ENCODE results near the gene PCNX4. TPM values are rescaled to one million over a fixed set of nuclear protein-coding genes. Genes with fewer than 3 reads are reported as not detected.

PCNX4 gene
- total RNA-seq, 1 experiment from 2014 or later = 48.4 TPM

GRCh38 chr14:60154671-60155070 lies 62.9 kb downstream of the PCNX4 start:
- H3K9me3 ChIP-seq (ENCODE audit: control insufficient read depth in 1 of 2, insufficient read depth in 1 of 2, low read depth in 1 of 2, low read length in 2 of 2) = no peaks in the 10 kb centered on the region
- DNase-seq (ENCODE audit: low read depth, low spot score) = no peak
- H3K79me2 ChIP-seq (ENCODE audit: insufficient read depth, low read length) = 0 out of 2 replicates have a peak, but pooled peaks cover 4% of the 10 kb centered on the region
- H3K4me3 ChIP-seq (replicated peaks in 1 of 2; ENCODE audit: low read depth in 1 of 2, low read length in 2 of 2) = no peak overlapping the region
- no peak overlapping the region for H2AFZ ChIP-seq (ENCODE audit: low read depth, low read length, poor library complexity, severe bottlenecking)
- TF ChIP-seq POLR2A (IDR thresholded peaks at IDR 0.05; ENCODE audit: borderline replicate concordance, extremely low read depth, insufficient read depth, insufficient read length) (no peak), SRF (IDR thresholded peaks at IDR 0.05; ENCODE audit: low read depth) (no peak), TCF7L2 (IDR thresholded peaks at IDR 0.05; ENCODE audit: borderline replicate concordance, extremely low read depth, insufficient read depth, insufficient read length) (no peak), MAX (IDR thresholded peaks at IDR 0.05) (no peak), EGR1 (IDR thresholded peaks at IDR 0.05; ENCODE audit: low read depth) (no peak), FOSL1 (IDR thresholded peaks at IDR 0.05; ENCODE audit: low read depth) (no peak), POLR2AphosphoS5 (IDR thresholded peaks at IDR 0.05; ENCODE audit: low read depth, low read length) (no peak), SP1 (IDR thresholded peaks at IDR 0.05; ENCODE audit: low read depth) (no peak), YY1 (IDR thresholded peaks at IDR 0.05; ENCODE audit: extremely low read depth, insufficient replicate concordance, low read depth, low read length) (no peak), ELF1 (IDR thresholded peaks at IDR 0.05; ENCODE audit: borderline replicate concordance, low read depth) (no peak), EZH2phosphoT487 (IDR thresholded peaks at IDR 0.05; ENCODE audit: borderline replicate concordance) (no peak)
- TF ChIP-seq, protein P1, sequence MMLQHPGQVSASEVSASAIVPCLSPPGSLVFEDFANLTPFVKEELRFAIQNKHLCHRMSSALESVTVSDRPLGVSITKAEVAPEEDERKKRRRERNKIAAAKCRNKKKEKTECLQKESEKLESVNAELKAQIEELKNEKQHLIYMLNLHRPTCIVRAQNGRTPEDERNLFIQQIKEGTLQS (IDR thresholded peaks at IDR 0.05) = no peak
- TF ChIP-seq, protein P2, sequence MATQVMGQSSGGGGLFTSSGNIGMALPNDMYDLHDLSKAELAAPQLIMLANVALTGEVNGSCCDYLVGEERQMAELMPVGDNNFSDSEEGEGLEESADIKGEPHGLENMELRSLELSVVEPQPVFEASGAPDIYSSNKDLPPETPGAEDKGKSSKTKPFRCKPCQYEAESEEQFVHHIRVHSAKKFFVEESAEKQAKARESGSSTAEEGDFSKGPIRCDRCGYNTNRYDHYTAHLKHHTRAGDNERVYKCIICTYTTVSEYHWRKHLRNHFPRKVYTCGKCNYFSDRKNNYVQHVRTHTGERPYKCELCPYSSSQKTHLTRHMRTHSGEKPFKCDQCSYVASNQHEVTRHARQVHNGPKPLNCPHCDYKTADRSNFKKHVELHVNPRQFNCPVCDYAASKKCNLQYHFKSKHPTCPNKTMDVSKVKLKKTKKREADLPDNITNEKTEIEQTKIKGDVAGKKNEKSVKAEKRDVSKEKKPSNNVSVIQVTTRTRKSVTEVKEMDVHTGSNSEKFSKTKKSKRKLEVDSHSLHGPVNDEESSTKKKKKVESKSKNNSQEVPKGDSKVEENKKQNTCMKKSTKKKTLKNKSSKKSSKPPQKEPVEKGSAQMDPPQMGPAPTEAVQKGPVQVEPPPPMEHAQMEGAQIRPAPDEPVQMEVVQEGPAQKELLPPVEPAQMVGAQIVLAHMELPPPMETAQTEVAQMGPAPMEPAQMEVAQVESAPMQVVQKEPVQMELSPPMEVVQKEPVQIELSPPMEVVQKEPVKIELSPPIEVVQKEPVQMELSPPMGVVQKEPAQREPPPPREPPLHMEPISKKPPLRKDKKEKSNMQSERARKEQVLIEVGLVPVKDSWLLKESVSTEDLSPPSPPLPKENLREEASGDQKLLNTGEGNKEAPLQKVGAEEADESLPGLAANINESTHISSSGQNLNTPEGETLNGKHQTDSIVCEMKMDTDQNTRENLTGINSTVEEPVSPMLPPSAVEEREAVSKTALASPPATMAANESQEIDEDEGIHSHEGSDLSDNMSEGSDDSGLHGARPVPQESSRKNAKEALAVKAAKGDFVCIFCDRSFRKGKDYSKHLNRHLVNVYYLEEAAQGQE (IDR thresholded peaks at IDR 0.05; ENCODE audit: low read depth) = no peak
- TF ChIP-seq, protein P3, sequence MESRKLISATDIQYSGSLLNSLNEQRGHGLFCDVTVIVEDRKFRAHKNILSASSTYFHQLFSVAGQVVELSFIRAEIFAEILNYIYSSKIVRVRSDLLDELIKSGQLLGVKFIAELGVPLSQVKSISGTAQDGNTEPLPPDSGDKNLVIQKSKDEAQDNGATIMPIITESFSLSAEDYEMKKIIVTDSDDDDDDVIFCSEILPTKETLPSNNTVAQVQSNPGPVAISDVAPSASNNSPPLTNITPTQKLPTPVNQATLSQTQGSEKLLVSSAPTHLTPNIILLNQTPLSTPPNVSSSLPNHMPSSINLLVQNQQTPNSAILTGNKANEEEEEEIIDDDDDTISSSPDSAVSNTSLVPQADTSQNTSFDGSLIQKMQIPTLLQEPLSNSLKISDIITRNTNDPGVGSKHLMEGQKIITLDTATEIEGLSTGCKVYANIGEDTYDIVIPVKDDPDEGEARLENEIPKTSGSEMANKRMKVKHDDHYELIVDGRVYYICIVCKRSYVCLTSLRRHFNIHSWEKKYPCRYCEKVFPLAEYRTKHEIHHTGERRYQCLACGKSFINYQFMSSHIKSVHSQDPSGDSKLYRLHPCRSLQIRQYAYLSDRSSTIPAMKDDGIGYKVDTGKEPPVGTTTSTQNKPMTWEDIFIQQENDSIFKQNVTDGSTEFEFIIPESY (IDR thresholded peaks at IDR 0.05; ENCODE audit: extremely low read depth, insufficient replicate concordance, low read length) = no peak
- TF ChIP-seq, protein P4, sequence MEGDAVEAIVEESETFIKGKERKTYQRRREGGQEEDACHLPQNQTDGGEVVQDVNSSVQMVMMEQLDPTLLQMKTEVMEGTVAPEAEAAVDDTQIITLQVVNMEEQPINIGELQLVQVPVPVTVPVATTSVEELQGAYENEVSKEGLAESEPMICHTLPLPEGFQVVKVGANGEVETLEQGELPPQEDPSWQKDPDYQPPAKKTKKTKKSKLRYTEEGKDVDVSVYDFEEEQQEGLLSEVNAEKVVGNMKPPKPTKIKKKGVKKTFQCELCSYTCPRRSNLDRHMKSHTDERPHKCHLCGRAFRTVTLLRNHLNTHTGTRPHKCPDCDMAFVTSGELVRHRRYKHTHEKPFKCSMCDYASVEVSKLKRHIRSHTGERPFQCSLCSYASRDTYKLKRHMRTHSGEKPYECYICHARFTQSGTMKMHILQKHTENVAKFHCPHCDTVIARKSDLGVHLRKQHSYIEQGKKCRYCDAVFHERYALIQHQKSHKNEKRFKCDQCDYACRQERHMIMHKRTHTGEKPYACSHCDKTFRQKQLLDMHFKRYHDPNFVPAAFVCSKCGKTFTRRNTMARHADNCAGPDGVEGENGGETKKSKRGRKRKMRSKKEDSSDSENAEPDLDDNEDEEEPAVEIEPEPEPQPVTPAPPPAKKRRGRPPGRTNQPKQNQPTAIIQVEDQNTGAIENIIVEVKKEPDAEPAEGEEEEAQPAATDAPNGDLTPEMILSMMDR (IDR thresholded peaks at IDR 0.05 in 2 of 3, conservative IDR thresholded peaks at IDR 0.05 in 1 of 3; ENCODE audit: borderline replicate concordance in 1 of 3, insufficient read depth in 1 of 3, low read depth in 2 of 3, low read length in 2 of 3) = no peak
- H3K36me3 ChIP-seq (ENCODE audit: control insufficient read depth in 1 of 2, insufficient read depth in 2 of 2, low read length in 2 of 2) = peaks cover 0 to 5% of the 10 kb centered on the region in 2 experiments; a peak in 2 of 4 replicates
- POLR2A ChIA-PET = no interaction called here
- intact Hi-C loops (cut with micrococcal nuclease) = no loop called here
- H3K4me1 ChIP-seq (ENCODE audit: control insufficient read depth in 1 of 2, insufficient read depth in 2 of 2, low read length in 2 of 2) = no peaks in the 10 kb centered on the region
- H3K27ac ChIP-seq (ENCODE audit: low read depth, low read length) = no peak overlapping the region
- no peaks in the 10 kb centered on the region for H4K20me1 ChIP-seq (ENCODE audit: insufficient read depth)
- ATAC-seq = no peak
- H3K4me2 ChIP-seq (ENCODE audit: low read length) = no peak overlapping the region
- H3K9ac ChIP-seq (ENCODE audit: low read length) = no peak overlapping the region
- RAD21 ChIA-PET (ENCODE audit: low non-redundant PET in 1 of 2, low total read pairs in 2 of 2, uncharacterized antibody in 2 of 2, unreplicated experiment in 2 of 2) = no interaction called here
- CTCF ChIA-PET = no interaction called here
- H3K9me2 ChIP-seq (ENCODE audit: insufficient read depth) = no peaks in the 10 kb centered on the region
- H3K27me3 ChIP-seq (ENCODE audit: insufficient read depth, low read length) = no peaks in the 10 kb centered on the region
- no TSS peak for BruUV-seq (replicated peaks)

All from HCT116 (cell line).